HFFc6 (cell line): ENCODE results near the gene IL16. TPM values are rescaled to one million over a fixed set of nuclear protein-coding genes. Genes with fewer than 3 reads are reported as not detected.

Experiments
- DNase-seq: peaks from one replicate; pipeline ENCODE4 v3.0.0-alpha.2; 2018
- H3K27ac Mint-ChIP-seq: 2 replicates; pipeline ENCODE4 v1.8.0; 2020; ENCODE audit warnings: mild to moderate bottlenecking, mixed read lengths
- H3K27me3 Mint-ChIP-seq: 2 replicates; pipeline ENCODE4 v1.8.0; 2021; ENCODE audit warnings: mild to moderate bottlenecking, moderate library complexity, mixed read lengths; ENCODE audit not compliant: insufficient read depth
- H3K36me3 Mint-ChIP-seq: 2 replicates; pipeline ENCODE4 v1.8.0; 2021; ENCODE audit warnings: low read depth, mixed read lengths
- H3K4me1 Mint-ChIP-seq: 2 replicates; pipeline ENCODE4 v1.8.0; 2020; ENCODE audit warnings: low read depth, mixed read lengths
- H3K4me3 Mint-ChIP-seq: 2 replicates; pipeline ENCODE4 v1.8.0; 2020; ENCODE audit warnings: mild to moderate bottlenecking, moderate library complexity, mixed read lengths
- H3K9me3 Mint-ChIP-seq: 2 replicates; pipeline ENCODE4 v1.8.0; 2020; ENCODE audit warnings: mild to moderate bottlenecking, mixed read lengths
- CTCF ChIP-seq: fragments of 200-600 bp; sonication (generic); IDR thresholded peaks from 2 replicates; pipeline ENCODE4 v1.5.0; 2021; ENCODE audit warnings: antibody characterized with exemption, mild to moderate bottlenecking
- total RNA-seq, 6 experiments: library from RNA; stranded (reverse); fragmentation: NEBNext Ultra II Directional; extraction: Animal tissue kit (Norgen Biotek cat#: 25700); gene quantifications; 2 replicates in 1 of 6; 3 replicates in 5 of 6; pipeline ENCODE4 v1.2.3, GENCODE V29; 2021

The IL16 gene
- total RNA-seq, 6 experiments from 2014 or later, result not detected

- Mint-ChIP-seq H3K36me3 (peaks cover 5% of the 10 kb centered on the region), H3K9me3 (peaks cover 10% of the 10 kb centered on the region), H3K27me3 (peaks cover 22% of the 10 kb centered on the region), H3K4me3 (no peak overlapping the region), H3K27ac (no peak overlapping the region), H3K4me1 (peaks cover 10% of the 10 kb centered on the region; the same call in 1 of the 2 replicates)
- DNase-seq, result no peak
- TF ChIP-seq CTCF, result no peak
These were observed 80.3 kb downstream of the IL16 start for GRCh38 chr15:81276967-81277366.

- Mint-ChIP-seq H3K4me3 (no peak overlapping the region), H3K4me1 (peaks cover 10% of the 10 kb centered on the region; the same call in 1 of the 2 replicates), H3K36me3 (peaks cover 5% of the 10 kb centered on the region), H3K27me3 (peaks cover 22% of the 10 kb centered on the region), H3K27ac (no peak overlapping the region), H3K9me3 (peaks cover 10% of the 10 kb centered on the region)
- DNase-seq, result no peak
- no peak for TF ChIP-seq CTCF
These were observed 81.2 kb downstream of the IL16 start for GRCh38 chr15:81277851-81278250.

GRCh38 chr15:81278306-81279029, 81.8 kb downstream of the IL16 start:
- no peak overlapping the region for H3K4me3 Mint-ChIP-seq
- peaks cover 18% of the 10 kb centered on the region for H3K27me3 Mint-ChIP-seq
- no peak for DNase-seq
- H3K36me3 Mint-ChIP-seq, result peaks cover 5% of the 10 kb centered on the region
- peaks cover 10% of the 10 kb centered on the region for H3K9me3 Mint-ChIP-seq
- H3K27ac Mint-ChIP-seq, result no peak overlapping the region
- H3K4me1 Mint-ChIP-seq, result peaks cover 10% of the 10 kb centered on the region; the same call in 1 of the 2 replicates
- no peak for TF ChIP-seq CTCF

DNA sequence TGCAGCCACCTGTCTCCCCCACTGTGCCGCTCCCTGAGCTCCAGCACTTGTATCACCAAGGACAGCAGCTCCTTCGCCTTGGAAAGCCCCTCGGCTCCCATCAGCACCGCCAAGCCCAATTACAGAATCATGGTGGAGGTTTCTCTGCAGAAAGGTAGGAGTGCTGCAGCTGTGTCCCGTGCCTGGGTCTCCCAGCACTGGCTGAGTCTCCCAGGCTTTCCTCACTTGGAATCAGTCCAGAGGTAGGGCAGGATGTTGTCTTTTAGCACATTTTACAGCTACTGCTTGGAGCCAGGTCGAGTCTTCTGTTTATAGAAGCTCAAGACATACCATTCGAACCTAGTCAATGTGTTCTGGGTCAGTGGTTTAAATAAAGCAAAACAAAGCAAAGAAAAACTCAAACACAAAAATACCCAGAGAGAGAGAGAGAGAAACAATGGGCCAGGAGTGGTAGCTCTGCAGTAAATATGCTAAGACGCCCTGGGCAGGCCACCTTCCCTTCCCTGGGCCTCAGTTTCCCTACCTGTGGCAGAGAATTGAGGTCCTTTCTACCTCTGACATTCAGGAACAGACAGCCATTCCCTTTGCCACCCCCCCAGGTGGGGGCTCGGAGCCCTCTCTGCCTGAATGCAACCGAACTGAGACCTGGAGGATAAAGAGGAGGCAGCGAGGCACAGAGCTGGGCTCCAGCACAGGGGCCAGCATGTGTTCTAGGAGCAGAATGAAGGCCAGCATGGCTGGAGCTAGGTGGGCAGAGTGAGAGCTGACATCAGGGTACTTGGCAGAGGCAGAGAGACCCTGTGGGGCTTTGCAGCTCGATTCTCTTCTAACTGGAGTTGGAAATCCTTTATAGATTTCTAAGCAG, 83.2 kb downstream of the IL16 start:
- Mint-ChIP-seq H3K4me3 (no peak overlapping the region), H3K9me3 (peaks cover 10% of the 10 kb centered on the region), H3K27ac (no peak overlapping the region), H3K36me3 (peaks cover 5% of the 10 kb centered on the region), H3K27me3 (peaks cover 15% of the 10 kb centered on the region), H3K4me1 (peaks cover 10% of the 10 kb centered on the region; the same call in 1 of the 2 replicates)
- DNase-seq, result peak; percentile 6
- TF ChIP-seq CTCF, result no peak

- Mint-ChIP-seq H3K4me1 (peaks cover 6% of the 10 kb centered on the region; the same call in 1 of the 2 replicates), H3K4me3 (no peak overlapping the region), H3K36me3 (peaks cover 5% of the 10 kb centered on the region), H3K27ac (no peak overlapping the region), H3K27me3 (peaks cover 16% of the 10 kb centered on the region), H3K9me3 (peaks cover 10% of the 10 kb centered on the region)
- no peak for DNase-seq
- no peak for TF ChIP-seq CTCF
These were observed 84.2 kb downstream of the IL16 start for GRCh38 chr15:81280696-81281455.
